Kidney epithelial cell (primary cell): Measurements from ENCODE around the gene FSIP2. TPM values are rescaled to one million over a fixed set of nuclear protein-coding genes. Genes with fewer than 3 reads are reported as not detected.
"Not testable (repeated sequence)": the region's sequence is repeated elsewhere in the genome, so short reads cannot be mapped to it uniquely, and the experiment has no call there.

ENCODE experiments used
- DNase-seq: peaks from one replicate; pipeline ENCODE4 v3.0.0-alpha.2; 2010; ENCODE audit warnings: low read depth
- H3K27me3 ChIP-seq: 2 replicates; pipeline ENCODE4 v1.6.0; 2011; ENCODE audit warnings: low read length; ENCODE audit not compliant: control insufficient read depth, insufficient read depth
- H3K36me3 ChIP-seq: 2 replicates; pipeline ENCODE4 v1.5.1; 2011; ENCODE audit warnings: low read length; ENCODE audit not compliant: control insufficient read depth, insufficient read depth
- H3K4me3 ChIP-seq: 2 replicates; pipeline ENCODE4 v1.5.1; 2011; ENCODE audit warnings: low read depth, mild to moderate bottlenecking, control low read depth, low read length
- CTCF ChIP-seq: IDR thresholded peaks from 2 replicates; pipeline ENCODE4 v1.5.1; 2011; ENCODE audit warnings: mild to moderate bottlenecking, moderate library complexity, low read length, control low read depth, inconsistent platforms; ENCODE audit not compliant: insufficient read depth, poor library complexity, severe bottlenecking
- total RNA-seq: library from RNA; depleted of rRNA; stranded (reverse); fragments of >200 nt; gene quantifications from 2 replicates; pipeline ENCODE4 v1.2.3, GENCODE V29; 2015

Gene FSIP2
- total RNA-seq, 1 donor from 2014 or later = 0.96 TPM

- no peaks in the 10 kb centered on the region for H3K27me3 ChIP-seq
These were observed 97.4 kb downstream of the FSIP2 start for GRCh38 chr2:185835974-185836373.

GRCh38 chr2:185854885-185855284 is 116.3 kb downstream of the FSIP2 start:
- no peak for TF ChIP-seq CTCF

More at GRCh38 chr2:185835974-185836373, 97.4 kb downstream of the FSIP2 start:
- H3K4me3 ChIP-seq = no peak overlapping the region
- H3K36me3 ChIP-seq = no peaks in the 10 kb centered on the region
- no peak for DNase-seq
- TF ChIP-seq CTCF = no peak

DNA sequence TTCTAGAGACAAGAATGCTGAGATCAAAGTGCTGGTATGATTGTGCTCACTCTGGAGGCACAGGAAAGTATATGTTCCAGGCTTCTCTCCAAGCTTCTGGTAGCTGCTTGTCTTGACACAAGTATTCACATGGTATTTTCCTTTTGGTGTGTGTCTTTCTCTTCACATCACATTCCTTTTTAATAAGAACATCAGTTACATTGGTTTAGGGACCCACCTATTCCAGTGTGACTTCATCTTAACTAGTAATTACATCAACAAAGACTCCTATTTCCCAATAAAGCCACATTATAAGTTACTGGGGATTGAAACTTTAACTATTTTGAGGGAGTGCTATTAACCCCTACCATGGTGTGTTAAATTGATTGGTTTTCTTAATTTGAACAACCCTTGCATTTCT is 119.1 kb downstream of the FSIP2 start:
- Histone ChIP-seq H3K27me3 (no peaks in the 10 kb centered on the region), H3K36me3 (no peaks in the 10 kb centered on the region), H3K4me3 (no peak overlapping the region)
- TF ChIP-seq CTCF = no peak
- DNase-seq = peak; percentile 35

More at GRCh38 chr2:185854885-185855284, 116.3 kb downstream of the FSIP2 start:
- Histone ChIP-seq H3K27me3 (no peaks in the 10 kb centered on the region), H3K4me3 (no peak overlapping the region), H3K36me3 (no peaks in the 10 kb centered on the region)
- no peak for DNase-seq

DNA sequence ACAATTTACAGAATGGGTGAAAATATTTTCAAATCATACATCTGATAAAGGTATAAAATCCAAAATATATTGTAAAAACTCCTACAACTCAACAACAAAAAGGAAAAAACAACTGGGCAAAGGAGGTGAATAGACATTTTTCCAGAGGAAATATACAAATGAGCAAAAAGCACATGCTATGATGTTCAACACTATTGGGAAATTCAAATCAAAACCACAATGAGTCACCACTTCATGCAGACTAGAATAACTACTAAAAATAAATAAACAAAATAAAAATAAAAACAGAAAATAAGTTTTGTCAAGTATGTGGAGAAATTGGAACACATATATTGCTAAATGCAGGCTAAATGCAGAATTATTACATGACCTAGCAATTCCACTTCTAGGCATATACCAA is 120.9 kb downstream of the FSIP2 start:
- Histone ChIP-seq H3K36me3 (no peaks in the 10 kb centered on the region), H3K4me3 (no peak overlapping the region), H3K27me3 (no peaks in the 10 kb centered on the region)
- TF ChIP-seq CTCF = no peak
- DNase-seq = no peak

DNA sequence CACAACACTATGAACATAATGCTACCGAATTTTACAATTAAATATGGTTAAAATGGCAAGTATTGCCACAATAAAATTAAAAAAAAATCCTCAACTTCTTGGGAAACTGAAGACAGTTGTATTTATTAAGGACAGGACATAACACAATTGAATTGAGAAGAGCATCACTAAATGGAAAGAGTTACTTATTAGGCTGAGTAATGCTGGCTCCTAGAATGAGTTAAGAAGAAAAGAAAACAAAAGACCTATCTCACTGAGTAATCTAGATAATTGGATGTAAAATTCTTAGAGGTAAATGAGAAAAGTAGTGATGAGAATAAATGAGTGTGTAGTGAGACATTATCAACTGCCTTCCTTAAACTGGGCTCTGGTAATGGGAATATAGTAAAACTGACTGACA is 121.7 kb downstream of the FSIP2 start:
- no peaks in the 10 kb centered on the region for H3K27me3 ChIP-seq
- H3K36me3 ChIP-seq = no peaks in the 10 kb centered on the region
- no peak for TF ChIP-seq CTCF
- no peak overlapping the region for H3K4me3 ChIP-seq
- DNase-seq = no peak

DNA sequence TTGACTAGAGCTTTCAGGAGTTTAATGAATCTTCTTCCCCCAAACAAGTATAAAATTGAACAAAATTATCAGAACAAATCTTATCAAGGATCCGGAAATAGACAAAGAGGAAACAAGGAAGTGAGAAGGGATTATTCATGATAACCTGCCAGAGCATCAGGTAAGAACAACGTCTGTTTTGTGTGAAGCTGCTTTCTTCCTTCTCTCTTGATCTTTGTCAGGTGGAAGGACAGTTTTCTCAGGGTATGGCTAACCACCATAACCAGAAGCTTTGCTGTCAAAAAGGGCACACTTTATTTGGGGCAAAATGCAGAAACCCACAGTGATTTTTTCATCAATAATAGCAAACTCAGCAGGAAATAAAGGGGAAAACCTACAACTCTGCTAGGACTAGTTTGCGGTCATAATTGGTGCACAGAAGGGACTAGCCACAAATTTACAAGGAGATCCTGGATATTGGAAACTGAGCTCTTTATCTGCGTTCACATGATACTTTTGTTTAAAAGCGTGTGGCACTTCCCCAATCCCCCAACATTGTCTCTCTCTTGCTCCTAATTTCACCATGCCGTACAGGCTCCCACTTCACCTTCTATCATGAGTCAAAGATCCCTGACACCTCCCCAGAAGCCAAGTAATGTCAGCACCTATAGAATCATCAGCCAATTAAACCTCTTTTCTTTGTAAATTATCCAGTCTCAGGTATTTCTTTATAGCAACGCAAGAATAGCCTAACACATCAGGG is 124.2 kb downstream of the FSIP2 start:
- Histone ChIP-seq H3K4me3 (no peak overlapping the region), H3K36me3 (no peaks in the 10 kb centered on the region), H3K27me3 (no peaks in the 10 kb centered on the region)
- no peak for DNase-seq
- no peak for TF ChIP-seq CTCF

- H3K4me3 ChIP-seq, H3K36me3 ChIP-seq, H3K27me3 ChIP-seq, DNase-seq: not testable (repeated sequence)
These were observed 126.1 kb downstream of the FSIP2 start for GRCh38 chr2:185864468-185865260.
